ENCODE results near the gene LAPTM5.

- TF ChIP-seq CTCF (IDR thresholded peaks at IDR 0.05; ENCODE audit: insufficient read depth, low read depth, low read length) (no peak), EZH2 (IDR thresholded peaks at IDR 0.05; ENCODE audit: insufficient read depth, low read length) (no peak)
These were observed 15.1 kb downstream of the LAPTM5 start for GRCh38 chr1:30742300-30742962.
